ENCODE data around the gene SPHKAP.

SPHKAP gene

GRCh38 chr2:228107846-228108245, 73.6 kb downstream of the SPHKAP start:
- DNase-seq = no peak
- no peak overlapping the region for H3K4me3 ChIP-seq (ENCODE audit: low read depth, low read length)
- H3K27me3 ChIP-seq (ENCODE audit: insufficient read depth, low read depth, severe bottlenecking) = peaks cover 27% of the 10 kb centered on the region
- no peak overlapping the region for H3K27ac ChIP-seq
- TF ChIP-seq CTCF (IDR thresholded peaks at IDR 0.05; ENCODE audit: low read depth, low read length) = no peak
- no peaks in the 10 kb centered on the region for H3K9me3 ChIP-seq (ENCODE audit: severe bottlenecking)
- H3K36me3 ChIP-seq = no peaks in the 10 kb centered on the region

GRCh38 chr2:228105526-228106250, 75.8 kb downstream of the SPHKAP start:
- no peaks in the 10 kb centered on the region for H3K9me3 ChIP-seq (ENCODE audit: severe bottlenecking)
- no peak for TF ChIP-seq CTCF (IDR thresholded peaks at IDR 0.05; ENCODE audit: low read depth, low read length)
- H3K36me3 ChIP-seq = no peaks in the 10 kb centered on the region
- H3K4me3 ChIP-seq (ENCODE audit: low read depth, low read length) = no peak overlapping the region
- H3K27me3 ChIP-seq (ENCODE audit: insufficient read depth, low read depth, severe bottlenecking) = peaks cover 24% of the 10 kb centered on the region
- no peak overlapping the region for H3K27ac ChIP-seq
- DNase-seq = no peak

GRCh38 chr2:228104215-228104614, 77.3 kb downstream of the SPHKAP start:
- no peak for TF ChIP-seq CTCF (IDR thresholded peaks at IDR 0.05; ENCODE audit: low read depth, low read length)
- no peaks in the 10 kb centered on the region for H3K9me3 ChIP-seq (ENCODE audit: severe bottlenecking)
- no peak overlapping the region for H3K4me3 ChIP-seq (ENCODE audit: low read depth, low read length)
- H3K27me3 ChIP-seq (ENCODE audit: insufficient read depth, low read depth, severe bottlenecking) = peaks cover 20% of the 10 kb centered on the region
- H3K27ac ChIP-seq = no peak overlapping the region
- DNase-seq = no peak
- H3K36me3 ChIP-seq = no peaks in the 10 kb centered on the region

- no peak overlapping the region for H3K4me3 ChIP-seq (ENCODE audit: low read depth, low read length)
- H3K27me3 ChIP-seq (ENCODE audit: insufficient read depth, low read depth, severe bottlenecking) = peaks cover 17% of the 10 kb centered on the region
- no peaks in the 10 kb centered on the region for H3K36me3 ChIP-seq
- no peak for TF ChIP-seq CTCF (IDR thresholded peaks at IDR 0.05; ENCODE audit: low read depth, low read length)
- no peaks in the 10 kb centered on the region for H3K9me3 ChIP-seq (ENCODE audit: severe bottlenecking)
- DNase-seq = no peak
- H3K27ac ChIP-seq = no peak overlapping the region
Observed at GRCh38 chr2:228103379-228103778, 78.1 kb downstream of the SPHKAP start.

- no peak for DNase-seq
Observed at GRCh38 chr2:228102949-228103348, 78.5 kb downstream of the SPHKAP start.

More at GRCh38 chr2:228102949-228103348, 78.5 kb downstream of the SPHKAP start:
- Histone ChIP-seq H3K4me3 (ENCODE audit: low read depth, low read length) (no peak overlapping the region), H3K27ac (no peak overlapping the region), H3K36me3 (no peaks in the 10 kb centered on the region), H3K9me3 (ENCODE audit: severe bottlenecking) (no peaks in the 10 kb centered on the region), H3K27me3 (ENCODE audit: insufficient read depth, low read depth, severe bottlenecking) (peaks cover 16% of the 10 kb centered on the region)
- no peak for TF ChIP-seq CTCF (IDR thresholded peaks at IDR 0.05; ENCODE audit: low read depth, low read length)
